Dendritic cell treated with granulocyte-macrophage colony-stimulating factor and Interleukin-4, amounts not matched to agents 40 ng/mL and 50 ng/mL, for 4 days (primary cell): ENCODE results near the gene TPCN2.

ENCODE experiments used
- H3K27ac Mint-ChIP-seq: one replicate; pipeline ENCODE4 v1.8.0; 2022; ENCODE audit warnings: mild to moderate bottlenecking, mixed read lengths
- H3K27me3 Mint-ChIP-seq: one replicate; pipeline ENCODE4 v1.8.0; 2022; ENCODE audit warnings: mild to moderate bottlenecking, mixed read lengths
- H3K36me3 Mint-ChIP-seq: one replicate; pipeline ENCODE4 v1.8.0; 2022; ENCODE audit warnings: low read depth, mixed read lengths
- H3K4me1 Mint-ChIP-seq: one replicate; pipeline ENCODE4 v1.8.0; 2022; ENCODE audit warnings: low read depth, mixed read lengths
- H3K4me3 Mint-ChIP-seq: one replicate; pipeline ENCODE4 v1.8.0; 2022; ENCODE audit warnings: mild to moderate bottlenecking, moderate library complexity, mixed read lengths
- H3K9me3 Mint-ChIP-seq: one replicate; pipeline ENCODE4 v1.8.0; 2022; ENCODE audit warnings: mixed read lengths
- intact Hi-C: fragments of 100-400 bp; cut with micrococcal nuclease; formaldehyde crosslinking; loops from one replicate; pipeline ENCODE4 v1.15.0; 2022

Gene TPCN2

DNA sequence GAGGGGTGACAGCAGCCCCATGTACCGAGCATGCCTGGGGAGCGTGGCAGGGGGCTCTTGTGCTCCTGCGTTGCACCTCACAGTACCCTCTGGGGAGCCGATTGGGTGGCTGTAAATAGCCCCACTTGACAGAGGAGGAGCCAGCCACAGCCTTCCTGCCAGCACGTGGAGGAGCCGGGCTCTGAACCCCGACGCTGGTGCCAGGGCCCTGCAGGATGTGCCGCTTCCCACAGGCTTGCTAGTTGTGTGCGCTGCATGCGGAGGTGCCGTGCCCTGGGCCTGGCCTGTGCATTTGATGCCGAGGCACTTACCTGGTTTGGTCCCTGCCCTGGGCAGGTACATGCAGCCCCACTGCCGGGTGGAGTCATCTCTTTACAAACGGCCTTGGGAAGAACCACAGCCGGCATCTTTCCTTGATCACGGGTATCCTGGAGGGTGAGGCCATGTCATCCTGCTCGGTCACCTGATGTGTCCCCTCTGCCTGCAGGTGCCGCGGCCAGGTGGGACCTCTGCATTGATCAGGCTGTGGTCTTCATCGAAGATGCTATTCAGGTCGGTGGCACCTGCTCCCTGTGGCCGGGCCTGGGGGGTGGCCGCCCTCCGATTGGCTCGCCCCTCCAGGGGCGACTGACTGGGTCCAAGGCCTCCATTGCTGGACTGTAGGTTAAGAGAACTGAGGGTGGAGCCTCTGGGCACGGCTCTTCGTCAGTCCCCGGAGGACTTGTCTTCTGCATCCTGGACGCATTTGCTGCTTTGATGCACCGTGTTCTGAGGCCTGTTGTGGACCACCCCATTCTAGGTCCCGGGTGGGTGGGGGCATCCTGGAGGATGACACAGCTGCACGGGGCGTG lies 5.0 kb downstream of the TPCN2 start:
- Mint-ChIP-seq H3K4me3 (no peak overlapping the region), H3K4me1 (peaks cover 86% of the 10 kb centered on the region), H3K27ac (peak overlapping the region; percentile 41)

DNA sequence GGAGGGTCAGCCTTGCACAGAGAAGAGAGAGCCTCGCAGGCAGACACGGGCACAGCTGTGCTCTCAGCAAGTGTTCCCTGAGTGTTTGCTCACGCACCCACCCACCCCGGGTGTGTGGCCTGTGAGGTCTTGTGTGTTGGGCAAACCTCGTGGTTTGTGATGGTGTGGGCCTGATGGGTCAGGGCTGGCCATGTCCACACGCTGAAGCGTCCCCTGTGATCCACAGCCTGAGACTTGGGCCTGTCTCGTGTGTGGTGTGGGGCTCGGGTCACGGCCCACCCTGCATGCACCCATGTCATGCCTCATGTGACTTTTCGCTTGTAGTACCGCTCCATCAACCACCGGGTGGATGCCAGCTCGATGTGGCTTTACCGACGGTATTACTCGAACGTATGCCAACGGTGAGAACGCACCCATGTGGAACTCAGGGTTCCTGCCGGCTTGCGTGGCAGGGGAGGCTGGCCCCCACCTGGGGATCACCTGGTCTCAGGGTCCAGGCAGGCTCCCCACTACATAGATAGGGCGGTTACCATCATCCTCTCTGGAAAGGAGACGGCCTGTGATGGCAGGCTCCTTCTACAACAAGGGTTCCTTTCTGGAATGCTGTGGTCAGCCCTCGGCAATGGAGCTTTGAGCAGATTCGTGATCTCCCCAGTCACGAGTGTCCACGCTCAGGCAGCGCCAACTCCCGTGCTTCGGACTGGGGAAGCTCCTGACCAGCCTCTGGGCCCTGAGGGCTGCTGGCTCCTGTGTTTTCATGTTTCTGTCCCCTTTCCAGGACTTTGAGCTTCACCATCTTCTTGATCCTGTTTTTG lies 5.9 kb downstream of the TPCN2 start:
- H3K4me1 Mint-ChIP-seq = peaks cover 88% of the 10 kb centered on the region
- intact Hi-C loops = no loop called here
- H3K36me3 Mint-ChIP-seq = peaks cover 62% of the 10 kb centered on the region
- H3K4me3 Mint-ChIP-seq = no peak overlapping the region
- H3K27me3 Mint-ChIP-seq = no peaks in the 10 kb centered on the region
- H3K27ac Mint-ChIP-seq = peak overlapping the region; percentile 67
- H3K9me3 Mint-ChIP-seq = no peaks in the 10 kb centered on the region

More for the DNA sequence above, 5.0 kb downstream of the TPCN2 start:
- Mint-ChIP-seq H3K27me3 (no peaks in the 10 kb centered on the region), H3K36me3 (peaks cover 66% of the 10 kb centered on the region), H3K9me3 (no peaks in the 10 kb centered on the region)
- intact Hi-C loops = no loop called here

DNA sequence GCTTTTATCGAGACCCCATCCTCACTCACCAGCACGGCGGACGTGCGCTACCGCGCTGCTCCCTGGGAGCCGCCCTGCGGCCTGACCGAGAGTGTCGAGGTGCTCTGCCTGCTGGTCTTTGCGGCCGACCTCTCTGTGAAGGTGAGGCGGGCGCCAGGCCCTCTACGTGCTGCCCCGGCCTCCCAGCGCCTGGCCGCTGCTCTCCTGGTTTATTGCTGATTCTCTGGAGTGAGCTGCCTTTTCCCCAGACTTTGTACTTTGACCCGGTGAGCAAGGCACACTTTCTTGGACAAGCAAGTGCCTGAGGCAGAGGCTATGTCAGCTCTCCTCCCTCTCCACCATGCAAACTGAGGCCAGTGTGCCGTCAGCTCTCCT lies 6.5 kb downstream of the TPCN2 start:
- H3K36me3 Mint-ChIP-seq = peaks cover 57% of the 10 kb centered on the region
- H3K27me3 Mint-ChIP-seq = no peaks in the 10 kb centered on the region
- peak overlapping the region; percentile 67 for H3K27ac Mint-ChIP-seq
- H3K4me1 Mint-ChIP-seq = peaks cover 88% of the 10 kb centered on the region
- H3K9me3 Mint-ChIP-seq = no peaks in the 10 kb centered on the region
- intact Hi-C loops = no loop called here
- no peak overlapping the region for H3K4me3 Mint-ChIP-seq

DNA sequence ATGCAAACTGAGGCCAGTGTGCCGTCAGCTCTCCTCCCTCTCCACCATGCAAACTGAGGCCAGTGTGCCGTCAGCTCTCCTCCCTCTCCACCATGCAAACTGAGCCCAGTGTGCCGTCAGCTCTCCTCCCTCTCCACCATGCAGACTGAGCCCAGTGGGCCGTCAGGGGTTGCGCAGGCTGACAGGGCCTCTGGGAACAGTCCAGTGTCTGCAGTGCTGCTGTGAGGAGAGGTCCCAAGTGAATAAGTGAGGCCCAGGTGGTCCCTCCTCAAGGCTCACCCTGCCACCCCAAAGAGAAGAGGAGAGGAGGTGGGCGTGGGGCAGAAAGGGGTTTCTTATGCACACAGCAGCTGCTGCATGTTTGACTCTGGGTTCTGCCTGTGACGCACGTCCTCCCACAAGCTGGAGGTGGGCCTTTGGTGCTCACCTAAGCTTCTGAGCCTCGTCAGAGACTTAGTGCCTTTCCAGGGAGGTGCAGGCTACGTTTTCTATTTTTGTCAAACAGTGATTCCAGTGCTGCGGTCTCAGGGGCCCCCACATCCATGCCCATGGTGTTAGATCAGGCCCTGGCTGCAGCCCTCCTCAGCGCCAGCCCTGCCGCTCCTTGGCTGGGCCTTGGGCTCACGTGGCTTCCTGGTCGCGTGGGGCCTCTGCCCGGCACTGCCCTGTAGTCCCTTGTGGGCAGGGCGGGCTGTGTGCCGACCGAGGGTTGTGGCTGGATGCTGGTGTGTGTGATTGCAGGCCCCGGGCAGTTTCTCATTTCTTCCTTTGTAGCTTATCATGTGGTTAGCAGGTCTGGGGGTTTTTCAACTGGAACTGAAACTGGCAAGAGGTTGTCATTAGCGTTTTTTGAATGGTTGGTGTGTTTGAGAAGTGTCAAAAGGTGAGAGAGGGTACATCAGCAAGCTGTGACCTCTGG lies 7.1 kb downstream of the TPCN2 start:
- Mint-ChIP-seq H3K36me3 (peaks cover 50% of the 10 kb centered on the region), H3K27me3 (no peaks in the 10 kb centered on the region), H3K27ac (peak overlapping the region; percentile 67), H3K9me3 (no peaks in the 10 kb centered on the region), H3K4me3 (peak overlapping the region; percentile 32), H3K4me1 (peaks cover 84% of the 10 kb centered on the region)
- intact Hi-C loops = no loop called here

DNA sequence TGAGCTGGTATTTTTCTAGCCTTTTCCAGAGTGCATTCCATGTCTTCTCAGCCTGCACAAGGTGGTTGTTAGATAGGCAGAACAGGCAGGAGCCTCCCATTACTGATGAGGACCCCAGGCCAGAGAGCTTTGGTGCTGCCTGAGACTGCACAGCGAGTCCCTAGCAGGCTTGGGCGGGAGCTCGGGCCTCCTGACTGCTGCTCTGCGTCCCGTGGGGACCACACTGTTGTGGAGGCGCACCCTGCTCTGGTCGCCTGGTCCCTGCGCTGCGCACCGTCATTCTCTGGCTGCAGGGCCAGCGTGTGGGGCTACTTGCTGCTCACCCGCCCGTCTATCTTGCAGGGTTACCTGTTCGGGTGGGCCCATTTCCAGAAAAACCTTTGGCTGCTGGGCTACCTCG lies 8.5 kb downstream of the TPCN2 start:
- peak overlapping the region; percentile 67 for H3K27ac Mint-ChIP-seq
- H3K27me3 Mint-ChIP-seq = no peaks in the 10 kb centered on the region
- intact Hi-C loops = no loop called here
- no peaks in the 10 kb centered on the region for H3K9me3 Mint-ChIP-seq
- H3K36me3 Mint-ChIP-seq = peaks cover 42% of the 10 kb centered on the region
- H3K4me3 Mint-ChIP-seq = no peak overlapping the region
- peaks cover 80% of the 10 kb centered on the region for H3K4me1 Mint-ChIP-seq

DNA sequence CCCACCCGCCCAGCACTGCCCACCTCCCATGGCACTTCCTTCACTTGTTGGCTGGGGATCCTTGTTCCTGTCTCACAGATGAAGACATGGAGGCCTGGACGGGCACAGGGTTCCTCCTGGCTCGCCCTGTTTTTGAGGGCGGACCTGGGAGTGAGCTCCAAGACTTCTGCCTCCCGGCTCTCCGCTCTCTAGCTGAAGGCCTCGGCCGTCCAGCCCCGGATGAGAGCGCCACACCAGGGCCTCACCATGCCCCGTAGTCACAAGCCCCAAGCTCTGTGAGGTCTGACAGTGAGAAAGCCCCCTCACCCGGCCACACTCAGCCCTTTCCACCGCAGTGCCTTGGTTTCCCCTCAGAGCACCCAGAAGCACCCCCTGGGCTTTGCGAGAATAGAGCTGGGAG lies 9.1 kb downstream of the TPCN2 start:
- Mint-ChIP-seq H3K27ac (peak overlapping the region; percentile 67), H3K9me3 (no peaks in the 10 kb centered on the region), H3K36me3 (peaks cover 37% of the 10 kb centered on the region), H3K4me3 (no peak overlapping the region), H3K27me3 (no peaks in the 10 kb centered on the region), H3K4me1 (peaks cover 75% of the 10 kb centered on the region)
- intact Hi-C loops = no loop called here

DNA sequence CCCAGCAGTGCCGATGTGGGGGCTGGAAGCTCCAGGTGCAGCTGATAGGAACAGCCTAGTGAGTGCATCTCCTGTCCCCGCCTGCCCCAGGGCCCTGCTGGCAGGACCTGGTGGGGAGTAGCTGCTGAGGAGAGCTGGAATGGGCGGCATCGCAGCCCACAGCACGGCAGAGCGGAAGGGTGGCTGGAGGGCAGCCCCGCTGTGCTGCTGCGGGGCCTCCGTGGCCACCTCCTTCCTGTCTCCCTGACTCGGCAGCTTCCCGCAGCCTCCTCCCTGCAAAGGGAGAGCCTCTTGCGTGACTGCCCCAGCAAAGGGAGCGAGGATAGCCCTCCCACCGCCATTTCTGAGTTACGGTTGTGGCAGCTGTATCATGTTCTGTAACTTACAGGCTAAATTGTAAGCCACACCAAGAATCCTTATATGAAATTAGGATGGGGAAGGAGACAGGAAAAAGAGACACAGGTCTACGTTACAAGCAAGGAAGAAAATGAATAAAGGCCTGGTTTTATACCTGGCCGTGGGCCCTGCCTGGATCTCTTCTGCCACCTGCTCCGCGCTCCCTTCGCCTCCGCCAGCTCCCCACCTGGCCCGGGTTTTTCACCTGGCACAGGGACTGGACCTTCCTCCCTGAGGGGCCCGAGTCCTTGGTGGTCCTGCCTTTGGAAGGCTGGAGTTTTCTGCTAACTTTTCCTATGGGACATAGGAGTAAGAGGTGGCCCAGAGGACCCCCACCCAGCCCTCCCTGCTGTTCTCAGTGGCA lies 10.0 kb downstream of the TPCN2 start:
- H3K36me3 Mint-ChIP-seq = peaks cover 28% of the 10 kb centered on the region
- H3K27me3 Mint-ChIP-seq = no peaks in the 10 kb centered on the region
- peaks cover 74% of the 10 kb centered on the region for H3K4me1 Mint-ChIP-seq
- H3K4me3 Mint-ChIP-seq = no peak overlapping the region
- H3K27ac Mint-ChIP-seq = peak overlapping the region; percentile 67
- no peaks in the 10 kb centered on the region for H3K9me3 Mint-ChIP-seq
- intact Hi-C loops = no loop called here

DNA sequence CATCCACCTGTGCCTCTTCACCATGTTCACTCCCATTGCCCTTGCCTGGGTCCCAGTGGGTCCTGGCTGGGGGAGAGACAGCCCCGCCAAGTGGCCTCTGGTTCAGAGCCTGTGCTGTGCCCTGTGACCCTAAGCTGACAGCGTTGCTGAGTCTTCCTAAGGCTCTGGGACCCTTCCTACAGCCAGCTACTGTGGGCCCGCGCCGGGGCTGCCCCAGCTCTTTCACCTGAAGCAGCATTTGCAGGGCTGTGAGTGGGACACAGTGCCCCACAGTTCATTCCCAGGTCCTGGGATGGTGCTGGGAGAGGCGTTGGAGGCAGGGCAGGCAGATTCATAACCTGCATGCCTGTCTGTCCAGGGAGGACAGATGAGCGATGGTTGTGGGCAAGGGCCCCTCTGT lies 10.7 kb downstream of the TPCN2 start:
- Mint-ChIP-seq H3K27ac (peak overlapping the region; percentile 1), H3K4me1 (peaks cover 67% of the 10 kb centered on the region), H3K4me3 (no peak overlapping the region), H3K36me3 (peaks cover 20% of the 10 kb centered on the region), H3K27me3 (no peaks in the 10 kb centered on the region), H3K9me3 (no peaks in the 10 kb centered on the region)
- intact Hi-C loops = no loop called here

DNA sequence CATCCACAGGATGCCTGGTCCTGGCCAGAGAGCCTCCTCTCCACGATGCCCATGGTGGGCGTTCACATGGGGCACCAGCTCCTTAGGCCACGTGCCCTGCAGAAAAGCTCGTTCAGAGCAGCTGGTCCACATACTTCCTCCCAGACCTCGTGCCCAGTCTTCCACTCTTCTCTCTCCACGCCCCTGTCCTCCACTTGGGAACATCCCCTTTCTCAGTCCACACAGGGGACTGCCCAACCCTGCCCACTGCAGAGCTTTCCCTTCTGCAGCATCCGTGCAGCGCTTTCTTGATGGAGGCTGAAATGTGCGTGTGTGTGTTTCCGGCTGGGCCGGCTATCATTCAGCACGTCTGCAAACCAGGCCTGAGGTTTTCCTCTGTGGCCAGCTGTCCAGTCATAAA lies 11.3 kb downstream of the TPCN2 start:
- Mint-ChIP-seq H3K27ac (peak overlapping the region; percentile 1), H3K9me3 (no peaks in the 10 kb centered on the region), H3K4me1 (peaks cover 61% of the 10 kb centered on the region), H3K27me3 (no peaks in the 10 kb centered on the region), H3K36me3 (peaks cover 15% of the 10 kb centered on the region), H3K4me3 (no peak overlapping the region)
- intact Hi-C loops = no loop called here

DNA sequence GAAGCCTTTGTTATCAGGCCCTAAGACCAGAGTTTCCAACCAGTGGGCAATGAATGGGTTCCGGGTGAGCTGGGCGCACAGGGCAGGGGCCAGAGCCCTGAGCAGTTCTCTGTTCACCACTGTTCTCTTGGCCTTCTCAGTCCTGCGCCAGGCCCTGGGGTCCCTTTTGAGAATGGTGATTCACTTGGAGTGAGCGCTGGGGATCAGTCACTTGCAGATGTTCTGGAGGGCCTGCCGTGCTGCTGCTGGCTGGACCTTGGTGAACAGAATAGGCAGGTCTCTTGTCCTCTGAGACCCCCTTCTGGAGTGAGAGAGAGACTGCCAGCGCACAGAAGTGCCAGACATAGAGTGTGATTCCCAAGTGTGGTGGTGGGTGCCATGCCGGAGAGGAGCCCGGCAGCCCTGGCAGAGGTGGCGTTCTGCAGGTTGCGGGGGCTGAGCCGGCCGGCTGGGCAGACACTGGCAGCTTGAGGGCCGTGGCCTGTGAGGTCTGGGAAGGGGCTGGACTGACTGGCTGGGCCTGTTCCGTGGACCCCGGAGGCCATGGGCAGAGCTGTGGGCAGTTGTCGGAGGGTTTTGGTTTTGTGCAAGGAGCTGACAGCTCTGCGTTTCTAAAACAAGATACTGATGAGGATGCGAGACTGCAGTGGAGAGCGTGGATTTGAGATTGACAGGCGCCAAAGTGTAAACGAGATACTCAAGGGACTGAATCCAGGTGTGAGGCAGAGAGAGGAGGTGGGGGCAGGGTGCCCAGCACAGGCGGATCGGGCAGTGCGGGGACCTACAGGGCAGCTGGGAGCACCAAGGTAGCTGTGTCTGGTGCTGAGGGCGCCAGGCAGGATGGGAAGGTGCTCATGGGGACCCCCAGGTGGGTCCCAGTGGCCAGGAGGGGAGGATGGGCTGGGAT lies 12.3 kb downstream of the TPCN2 start:
- intact Hi-C loops = no loop called here
- Mint-ChIP-seq H3K36me3 (peaks cover 4% of the 10 kb centered on the region), H3K27me3 (no peaks in the 10 kb centered on the region), H3K9me3 (no peaks in the 10 kb centered on the region), H3K4me3 (no peak overlapping the region), H3K27ac (peak overlapping the region; percentile 1), H3K4me1 (peaks cover 51% of the 10 kb centered on the region)

DNA sequence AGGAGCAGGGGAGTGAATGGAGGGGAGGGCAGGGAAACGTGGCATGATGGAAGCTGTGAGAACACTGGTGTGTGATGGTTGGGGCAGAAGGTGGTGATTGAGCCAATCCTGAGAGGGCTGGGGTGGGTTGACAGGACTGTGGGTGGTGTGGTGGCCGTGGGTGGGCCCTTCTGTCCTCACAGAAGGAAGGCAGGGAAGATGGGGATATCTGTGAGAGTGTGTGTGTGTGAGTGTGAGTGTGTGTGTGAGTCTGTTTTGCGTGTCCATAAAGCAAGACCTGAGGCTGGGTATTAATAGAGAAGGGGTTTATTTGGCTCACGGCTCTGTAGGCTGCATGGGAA lies 13.0 kb downstream of the TPCN2 start:
- Mint-ChIP-seq H3K27me3 (no peaks in the 10 kb centered on the region), H3K9me3 (no peaks in the 10 kb centered on the region), H3K4me1 (peaks cover 46% of the 10 kb centered on the region), H3K4me3 (no peak overlapping the region), H3K27ac (peak overlapping the region; percentile 1), H3K36me3 (no peaks in the 10 kb centered on the region)
- intact Hi-C loops = no loop called here

DNA sequence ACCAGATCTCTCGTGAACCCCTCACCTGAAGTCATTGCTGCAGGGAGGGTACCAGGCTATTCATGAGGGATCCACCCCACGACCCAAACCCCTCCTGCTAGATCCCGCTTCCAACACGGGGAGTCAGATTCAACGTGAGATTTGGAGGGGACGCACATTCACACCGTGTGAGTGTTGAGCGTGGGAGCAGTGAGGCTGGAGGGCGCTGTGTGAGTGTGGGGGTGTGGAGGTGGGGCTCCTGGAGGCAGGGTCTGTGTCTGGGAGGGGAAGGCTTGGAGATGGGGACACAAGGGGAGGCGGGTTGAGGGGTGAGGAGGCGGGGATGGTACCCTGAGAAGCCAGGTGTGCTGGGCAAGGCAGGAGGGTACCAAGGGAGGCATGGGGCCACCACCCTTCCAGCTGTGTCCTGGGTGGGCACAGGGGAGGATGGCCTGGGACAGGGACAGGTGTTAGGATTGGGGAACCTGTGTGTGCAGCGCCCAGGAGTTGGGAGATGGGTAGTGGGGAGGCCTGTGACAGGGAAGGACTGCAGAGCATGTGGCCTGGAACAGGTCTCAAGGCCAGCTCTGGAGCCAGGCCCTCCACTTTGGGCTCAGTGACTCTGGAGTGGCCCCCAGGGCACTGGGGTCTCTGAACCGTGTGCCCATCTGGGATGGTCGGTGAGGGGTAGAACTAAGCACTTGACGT lies 13.6 kb downstream of the TPCN2 start:
- H3K4me1 Mint-ChIP-seq = peaks cover 45% of the 10 kb centered on the region
- peaks cover 5% of the 10 kb centered on the region for H3K36me3 Mint-ChIP-seq
- H3K9me3 Mint-ChIP-seq = no peaks in the 10 kb centered on the region
- H3K4me3 Mint-ChIP-seq = no peak overlapping the region
- intact Hi-C loops = no loop called here
- H3K27ac Mint-ChIP-seq = no peak overlapping the region
- no peaks in the 10 kb centered on the region for H3K27me3 Mint-ChIP-seq
